HEK293 (cell line): ENCODE measurements around the gene JTB.

Experiments used
- AEBP2 ChIP-seq: fragments of 450-650 bp; formaldehyde crosslinking; IDR thresholded peaks from 2 replicates; pipeline ENCODE4 v1.5.1; 2016; ENCODE audit warnings: missing biosample characterization, missing genetic modification characterization, borderline replicate concordance
- ATF2 ChIP-seq: fragments of 450-650 bp; formaldehyde crosslinking; IDR thresholded peaks from 2 replicates; pipeline ENCODE4 v1.5.1; 2016; ENCODE audit warnings: missing biosample characterization, missing genetic modification characterization, low read depth
- ELK4 ChIP-seq: IDR thresholded peaks from 2 replicates; pipeline ENCODE4 v1.6.1; 2011; ENCODE audit warnings: mild to moderate bottlenecking, low read depth, low read length, borderline replicate concordance
- KLF1 ChIP-seq: fragments of 450-650 bp; formaldehyde crosslinking; IDR thresholded peaks from 2 replicates; pipeline ENCODE4 v1.5.1; 2016; ENCODE audit warnings: missing biosample characterization, missing genetic modification characterization
- SP2 ChIP-seq: fragments of 450-650 bp; formaldehyde crosslinking; IDR thresholded peaks from 2 replicates; pipeline ENCODE4 v1.5.1; 2016; ENCODE audit warnings: missing biosample characterization, missing genetic modification characterization
- SP3 ChIP-seq: fragments of 450-650 bp; formaldehyde crosslinking; IDR thresholded peaks from 2 replicates; pipeline ENCODE4 v1.5.1; 2016; ENCODE audit warnings: missing biosample characterization, missing genetic modification characterization
- SP7 ChIP-seq: fragments of 450-650 bp; formaldehyde crosslinking; IDR thresholded peaks from 2 replicates; pipeline ENCODE4 v1.5.1; 2016; ENCODE audit warnings: missing biosample characterization, missing genetic modification characterization
- TSHZ1 ChIP-seq: fragments of 450-650 bp; formaldehyde crosslinking; IDR thresholded peaks from 2 replicates; pipeline ENCODE4 v1.5.1; 2016; ENCODE audit warnings: missing biosample characterization, missing genetic modification characterization, borderline replicate concordance
- ZBTB1 ChIP-seq: fragments of 450-650 bp; formaldehyde crosslinking; IDR thresholded peaks from 2 replicates; pipeline ENCODE4 v1.5.1; 2016; ENCODE audit warnings: missing biosample characterization, missing genetic modification characterization
- ZBTB44 ChIP-seq: fragments of 450-650 bp; IDR thresholded peaks from 2 replicates; pipeline ENCODE4 v1.5.1; 2018; ENCODE audit warnings: missing biosample characterization, mild to moderate bottlenecking, missing genetic modification characterization
- ZBTB48 ChIP-seq: fragments of 450-650 bp; formaldehyde crosslinking; IDR thresholded peaks from 2 replicates; pipeline ENCODE4 v1.5.1; 2016; ENCODE audit warnings: missing biosample characterization, missing genetic modification characterization
- ZNF114 ChIP-seq: fragments of 450-650 bp; formaldehyde crosslinking; IDR thresholded peaks from 2 replicates; pipeline ENCODE4 v1.5.0; 2017; ENCODE audit warnings: missing biosample characterization, missing genetic modification characterization
- ZNF121 ChIP-seq: fragments of 450-650 bp; formaldehyde crosslinking; IDR thresholded peaks from 2 replicates; pipeline ENCODE4 v1.5.1; 2016; ENCODE audit warnings: missing biosample characterization, missing genetic modification characterization
- ZNF132 ChIP-seq: fragments of 450-650 bp; formaldehyde crosslinking; IDR thresholded peaks from 2 replicates; pipeline ENCODE4 v1.5.1; 2017; ENCODE audit warnings: missing biosample characterization, missing genetic modification characterization, borderline replicate concordance
- ZNF239 ChIP-seq: fragments of 450-650 bp; formaldehyde crosslinking; IDR thresholded peaks from 2 replicates; pipeline ENCODE4 v1.5.1; 2016; ENCODE audit warnings: missing biosample characterization, missing genetic modification characterization
- ZNF394 ChIP-seq: fragments of 450-650 bp; formaldehyde crosslinking; IDR thresholded peaks from 2 replicates; pipeline ENCODE4 v1.5.1; 2016; ENCODE audit warnings: missing biosample characterization, missing genetic modification characterization, mild to moderate bottlenecking, moderate library complexity, borderline replicate concordance
- ZNF398 ChIP-seq: fragments of 450-650 bp; formaldehyde crosslinking; IDR thresholded peaks from 2 replicates; pipeline ENCODE4 v1.5.1; 2017; ENCODE audit warnings: missing biosample characterization, missing genetic modification characterization
- ZNF423 ChIP-seq: fragments of 450-650 bp; formaldehyde crosslinking; IDR thresholded peaks from 2 replicates; pipeline ENCODE4 v1.5.1; 2016; ENCODE audit warnings: missing biosample characterization, missing genetic modification characterization
- ZNF514 ChIP-seq: fragments of 450-650 bp; formaldehyde crosslinking; IDR thresholded peaks from 2 replicates; pipeline ENCODE4 v1.5.1; 2016; ENCODE audit warnings: missing biosample characterization, missing genetic modification characterization
- ZNF544 ChIP-seq: fragments of 450-650 bp; formaldehyde crosslinking; IDR thresholded peaks from 2 replicates; pipeline ENCODE4 v1.5.0; 2017; ENCODE audit warnings: missing biosample characterization, missing genetic modification characterization
- ZNF555 ChIP-seq: fragments of 450-650 bp; formaldehyde crosslinking; conservative IDR thresholded peaks from 2 replicates; pipeline ENCODE4 v1.5.1; 2017; ENCODE audit warnings: missing biosample characterization, mild to moderate bottlenecking, missing genetic modification characterization, inconsistent platforms
- ZNF610 ChIP-seq: fragments of 450-650 bp; formaldehyde crosslinking; IDR thresholded peaks from 2 replicates; pipeline ENCODE4 v1.5.1; 2016; ENCODE audit warnings: missing biosample characterization, missing genetic modification characterization, borderline replicate concordance
- ZNF658 ChIP-seq: fragments of 450-650 bp; formaldehyde crosslinking; IDR thresholded peaks from 2 replicates; pipeline ENCODE4; 2016; ENCODE audit warnings: missing biosample characterization, missing genetic modification characterization
- ZNF701 ChIP-seq: fragments of 450-650 bp; formaldehyde crosslinking; IDR thresholded peaks from 2 replicates; pipeline ENCODE4 v1.5.1; 2016; ENCODE audit warnings: missing biosample characterization, missing genetic modification characterization
- ZNF704 ChIP-seq: fragments of 450-650 bp; formaldehyde crosslinking; IDR thresholded peaks from 2 replicates; pipeline ENCODE4 v1.5.1; 2016; ENCODE audit warnings: missing biosample characterization, missing genetic modification characterization

Gene JTB

GRCh38 chr1:153945795-153946621 lies 31.5 kb downstream of the JTB start (continued):
- TF ChIP-seq AEBP2 (tag by site-specific recombination) (no peak), ZNF544 (tag by site-specific recombination) (no peak), ZNF514 (no peak), ZNF132 (tag by site-specific recombination) (no peak), SP2 (peak; percentile 82), SP7 (tag by site-specific recombination) (no peak), TSHZ1 (tag by site-specific recombination) (no peak), KLF1 (tag by site-specific recombination) (peak; percentile 59), ZNF394 (tag by site-specific recombination) (peak; percentile 43; the same call in 1 of the 2 replicates), ZBTB1 (no peak), ZNF398 (tag by site-specific recombination) (peak; percentile 69), ZNF239 (tag by site-specific recombination) (no peak), ZBTB44 (no peak), ZNF114 (tag by site-specific recombination) (no peak), ZNF121 (tag by site-specific recombination) (no peak), ZBTB48 (tag by site-specific recombination) (peak; percentile 52; the same call in 1 of the 2 replicates), ZNF423 (tag by site-specific recombination) (peak; percentile 98), ZNF704 (tag by site-specific recombination) (no peak), ELK4 (no peak), ZNF701 (tag by site-specific recombination) (no peak), ZNF658 (tag by site-specific recombination) (no peak), ZNF610 (peak; percentile 54; the same call in 1 of the 2 replicates), SP3 (tag by site-specific recombination) (peak; percentile 76), ZNF555 (tag by site-specific recombination) (no peak), ATF2 (tag by site-specific recombination) (no peak)
